CD4-positive, alpha-beta T cell treated with Interleukin-2 at 100 ng/mL for 4 hours (primary cell): Measurements from ENCODE around the gene RENBP.
A peak's percentile ranks its signal among the peaks of the same experiment; 100 is the strongest.

Experiments used
- DNase-seq: peaks from one replicate; pipeline ENCODE4 v3.0.0-alpha.2; 2020; ENCODE audit warnings: low spot score

Gene RENBP

DNA sequence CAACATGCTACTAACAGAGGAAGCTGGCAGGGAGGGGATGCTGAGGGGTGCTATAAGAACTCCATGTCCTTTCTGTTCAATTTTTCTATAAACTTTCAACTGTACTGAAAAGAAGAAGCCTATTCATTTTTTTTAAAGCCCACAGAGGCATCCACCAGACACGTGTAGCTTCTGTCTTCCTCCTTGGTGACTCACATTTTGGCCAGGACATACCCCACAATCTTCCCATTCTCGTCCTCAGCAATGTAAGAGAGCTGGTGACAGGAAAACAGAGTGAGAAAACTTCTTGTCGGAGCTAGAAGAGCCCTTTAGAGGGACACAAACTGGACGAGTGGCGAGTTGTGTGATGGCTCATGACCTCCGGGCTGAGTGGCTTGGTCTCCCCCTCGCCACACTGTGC, 10.7 kb downstream of the RENBP start:
- DNase-seq: no peak

DNA sequence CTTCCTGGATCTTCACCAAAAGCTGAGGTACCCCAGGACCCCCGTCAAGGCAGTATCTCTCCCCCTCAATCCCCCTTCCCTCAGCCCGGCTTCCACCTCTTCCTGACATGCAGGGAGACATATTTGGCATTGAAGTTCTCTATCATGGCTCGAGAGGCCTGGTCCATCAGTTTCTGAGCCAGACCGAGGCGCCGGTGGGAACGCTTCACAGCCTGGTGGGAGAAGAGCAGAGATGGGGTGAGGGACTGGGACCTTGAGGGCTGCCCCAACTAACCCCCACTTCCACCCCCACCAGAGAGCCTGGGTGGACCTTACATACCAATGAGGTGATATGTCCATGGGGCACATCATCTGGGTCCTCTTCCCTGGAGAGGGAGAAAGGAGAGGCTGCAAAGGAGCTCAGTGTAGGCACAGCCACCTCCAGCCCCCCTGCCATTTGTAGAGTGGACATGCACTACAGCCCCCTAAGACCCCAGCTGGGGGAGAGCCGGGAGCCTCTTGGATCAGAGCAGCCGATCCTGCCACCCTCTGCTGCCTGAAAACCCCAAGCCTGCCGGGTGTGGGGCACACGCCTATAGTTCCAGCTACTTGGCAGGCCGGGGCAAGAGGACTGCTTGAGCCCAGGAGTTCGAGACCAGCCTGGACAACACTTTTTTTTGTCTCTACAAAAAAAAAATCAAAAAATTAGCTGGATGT, 12.1 kb downstream of the RENBP start:
- no peak for DNase-seq

DNA sequence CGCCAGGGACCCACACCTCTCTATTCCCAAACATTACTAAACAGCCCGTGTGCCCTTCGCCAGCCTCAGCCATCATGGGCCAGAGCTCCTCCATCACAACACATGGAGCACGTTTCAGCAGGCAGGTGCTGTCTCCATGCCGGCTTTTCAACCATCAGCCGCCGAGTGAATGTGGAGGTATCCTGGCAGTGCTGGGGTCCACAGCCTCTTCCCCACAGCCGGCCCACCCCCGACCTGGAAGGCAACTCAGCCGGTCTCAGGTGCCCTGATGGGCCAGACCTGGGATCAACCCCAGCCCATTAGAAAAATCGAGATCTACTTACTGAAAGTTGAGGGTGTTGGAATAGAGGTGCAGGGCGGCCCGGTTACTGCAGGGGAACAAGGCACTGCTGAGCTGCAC, 12.7 kb downstream of the RENBP start:
- no peak for DNase-seq

DNA sequence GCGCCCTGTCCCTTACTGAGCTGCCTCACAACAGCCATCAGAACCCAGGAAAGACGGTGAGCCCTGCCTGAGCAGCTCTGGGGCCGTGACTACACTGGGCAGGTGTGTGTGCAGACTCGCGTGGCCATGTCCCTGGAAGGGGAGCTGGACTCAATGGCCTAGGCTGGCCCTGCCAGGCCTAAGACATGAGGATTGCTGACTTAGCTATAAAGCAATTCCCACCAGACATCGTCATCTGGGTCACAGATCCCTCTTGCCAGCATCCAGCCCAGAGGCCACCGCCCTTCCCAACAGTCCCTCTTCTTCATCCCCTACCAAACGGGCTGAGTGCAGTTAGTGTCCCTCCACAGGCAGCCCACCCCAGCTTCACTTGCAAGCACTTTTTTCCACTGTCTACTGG, 13.3 kb downstream of the RENBP start:
- no peak for DNase-seq

DNA sequence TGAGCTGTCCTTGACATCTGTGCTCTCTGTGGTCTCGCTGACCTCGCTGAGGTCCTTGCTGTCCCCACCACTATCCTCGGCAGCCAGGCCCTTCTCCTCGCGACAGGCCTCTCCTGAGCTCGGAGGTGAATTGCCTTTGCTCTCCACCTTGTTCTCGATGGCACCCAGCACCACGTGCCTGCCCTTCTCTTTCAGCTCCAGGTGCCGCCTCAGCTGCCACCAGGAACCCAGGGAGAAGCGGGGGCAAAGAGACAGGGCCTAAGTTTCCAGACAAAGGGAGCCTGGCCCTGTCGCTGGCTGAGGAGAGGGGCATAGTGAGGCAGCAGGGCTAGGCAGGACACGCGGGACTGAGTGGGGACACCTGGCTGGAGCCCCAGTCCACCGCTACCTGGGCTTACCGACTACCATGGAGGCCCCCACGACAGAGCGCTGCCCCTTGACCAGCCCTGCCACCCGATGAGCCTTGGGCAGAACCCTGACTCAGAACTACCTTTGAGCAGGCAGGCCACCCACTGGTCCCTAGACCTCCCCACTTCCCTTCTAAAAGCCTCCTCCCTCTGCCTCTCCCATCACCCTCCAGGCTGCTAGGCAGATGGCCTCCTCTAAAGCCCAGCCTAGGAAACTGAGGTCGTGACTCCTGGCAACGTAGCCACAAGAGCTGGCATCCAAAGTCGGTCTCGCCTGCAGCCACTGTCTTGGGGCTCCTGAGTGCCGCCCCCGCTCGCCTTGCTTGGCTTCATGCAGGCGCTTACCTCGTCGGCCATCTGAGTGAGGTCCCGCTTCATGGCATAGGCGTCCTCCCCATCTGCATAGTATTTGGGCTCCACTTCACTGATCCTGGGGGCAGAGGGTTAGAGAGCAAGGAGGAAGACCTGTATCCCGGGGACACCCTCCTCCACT, 14.2 kb downstream of the RENBP start:
- DNase-seq: no peak

DNA sequence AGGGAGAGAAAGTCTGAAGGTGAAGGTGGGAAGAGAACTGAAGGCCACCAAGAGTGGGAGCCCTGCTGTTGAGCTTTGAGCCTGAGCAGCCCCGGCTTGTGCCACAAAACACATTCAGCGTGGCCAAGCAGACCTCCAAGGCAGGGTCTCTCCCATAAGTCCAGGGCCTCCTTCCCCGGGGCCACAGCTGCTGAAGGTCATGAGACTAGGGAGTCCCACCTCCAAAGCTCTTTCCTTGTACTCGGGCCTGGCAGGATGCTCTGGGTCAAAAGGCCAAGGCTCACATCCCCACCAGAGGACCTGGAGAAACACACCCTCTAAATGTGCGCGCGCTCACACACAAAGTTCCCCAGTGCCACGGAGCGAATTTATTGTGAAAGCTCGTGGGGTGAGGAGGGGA, 14.9 kb downstream of the RENBP start:
- DNase-seq: no peak

DNA sequence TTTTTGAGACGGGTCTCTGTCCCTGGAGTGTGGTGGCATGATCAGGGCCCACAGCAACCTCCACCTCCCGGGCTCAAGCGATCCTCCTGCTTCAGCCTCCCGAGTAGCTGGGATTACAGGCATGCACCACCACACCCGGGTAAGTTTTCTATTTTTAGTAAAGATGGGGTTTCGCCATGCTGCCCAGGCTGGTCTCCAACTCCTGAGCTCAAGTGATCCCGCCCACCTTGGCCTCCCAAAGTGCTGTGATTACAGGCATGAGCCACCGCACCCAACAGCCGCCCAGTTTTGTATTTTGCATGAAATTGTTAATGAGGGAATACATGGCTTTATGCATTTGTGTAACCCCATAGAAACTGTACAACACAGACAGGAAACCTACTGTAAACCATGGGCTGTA, 15.6 kb downstream of the RENBP start:
- no peak for DNase-seq

DNA sequence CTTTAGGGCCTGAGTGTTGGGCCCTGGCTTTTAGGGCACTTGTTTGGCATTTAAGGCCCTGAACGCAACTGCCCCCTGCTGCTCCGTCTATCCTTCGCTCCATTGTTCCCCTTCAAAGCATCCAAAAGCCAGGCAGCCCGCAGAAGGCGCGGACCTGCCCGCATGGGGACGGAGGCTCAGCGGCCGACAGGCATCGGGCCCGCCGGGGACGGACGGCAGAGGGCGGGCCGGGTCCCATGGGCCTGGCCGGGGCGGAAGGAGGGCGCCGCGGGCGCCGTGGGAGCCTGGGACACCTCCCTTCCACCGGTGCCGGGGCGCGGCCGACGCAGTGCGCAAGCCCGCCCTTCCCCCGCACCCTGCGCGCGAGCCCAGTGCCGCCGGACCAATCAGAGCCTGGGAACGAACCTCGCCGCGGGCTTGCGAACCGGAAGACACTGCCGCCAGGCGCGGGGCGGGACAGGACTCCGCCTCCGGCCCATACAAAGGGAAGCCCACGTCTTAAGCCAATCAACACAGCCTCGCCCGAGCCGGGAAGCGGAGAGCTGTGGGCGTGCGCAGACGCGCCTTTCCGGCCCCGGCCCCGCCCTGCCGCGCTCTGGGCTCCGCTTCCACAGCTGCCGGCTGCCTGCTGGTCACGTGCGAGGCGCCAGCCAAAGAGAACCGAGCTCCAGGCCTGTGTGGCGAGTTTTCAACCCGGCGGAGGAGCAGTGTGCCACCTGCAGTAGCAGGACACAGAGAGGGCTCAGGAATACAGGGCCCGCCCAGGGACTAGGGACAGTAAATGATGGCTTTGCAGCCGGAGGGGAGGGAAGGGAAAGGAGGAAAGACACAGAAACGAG, 16.3 kb downstream of the RENBP start:
- peak; percentile 95 for DNase-seq

DNA sequence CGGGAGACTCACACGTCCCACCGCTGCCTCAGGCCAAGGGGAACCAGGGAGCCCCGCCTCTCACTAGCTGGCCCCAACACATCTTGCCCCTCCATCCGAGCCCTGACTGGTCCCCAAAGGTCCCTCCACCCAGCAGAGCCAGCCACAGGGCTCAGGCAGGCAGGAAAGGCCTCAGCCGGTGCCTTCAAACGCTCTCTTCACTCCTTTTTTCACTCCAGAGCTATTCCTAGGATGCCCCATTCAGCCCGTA, 16.8 kb downstream of the RENBP start:
- DNase-seq: no peak

DNA sequence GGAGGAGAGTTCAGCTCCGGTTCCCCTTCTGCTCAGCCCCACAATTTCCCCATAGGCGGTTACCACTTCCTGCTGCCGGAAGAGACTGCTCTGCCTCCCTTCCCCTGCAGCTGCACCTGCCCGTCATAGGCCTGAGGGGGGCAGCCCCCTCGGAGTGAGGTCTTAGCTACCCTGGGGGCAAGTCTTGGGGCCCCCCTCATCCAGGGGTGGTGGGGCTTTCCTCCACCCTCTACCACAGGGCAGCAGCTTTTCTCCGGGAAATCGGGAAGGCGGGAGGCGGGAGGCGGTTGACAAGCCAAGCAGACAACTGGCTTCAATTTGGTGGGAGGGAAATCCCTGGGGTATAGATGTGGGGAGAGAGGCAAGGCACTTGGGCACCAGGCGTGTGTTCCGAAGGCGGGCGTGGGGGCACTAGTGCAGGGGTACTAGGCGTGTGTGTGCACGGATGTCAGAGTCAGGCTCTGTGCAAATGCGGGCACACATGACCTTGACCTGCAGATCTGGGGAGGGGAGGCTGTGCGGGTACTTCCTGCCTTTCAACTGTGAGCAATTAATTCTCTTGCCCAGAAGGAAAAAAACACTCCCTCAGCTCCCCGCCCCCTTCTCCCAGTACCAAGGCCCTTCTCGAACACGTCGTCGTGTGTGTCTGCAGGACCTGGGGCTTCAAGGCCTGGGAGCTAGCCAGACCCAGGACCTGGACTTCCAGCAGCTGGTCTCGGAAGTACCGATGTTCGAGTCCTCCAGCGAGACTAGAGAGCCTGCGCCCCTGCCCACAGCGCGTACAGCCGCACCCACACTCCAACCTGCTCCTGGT, 17.4 kb downstream of the RENBP start:
- DNase-seq: peak; percentile 76

DNA sequence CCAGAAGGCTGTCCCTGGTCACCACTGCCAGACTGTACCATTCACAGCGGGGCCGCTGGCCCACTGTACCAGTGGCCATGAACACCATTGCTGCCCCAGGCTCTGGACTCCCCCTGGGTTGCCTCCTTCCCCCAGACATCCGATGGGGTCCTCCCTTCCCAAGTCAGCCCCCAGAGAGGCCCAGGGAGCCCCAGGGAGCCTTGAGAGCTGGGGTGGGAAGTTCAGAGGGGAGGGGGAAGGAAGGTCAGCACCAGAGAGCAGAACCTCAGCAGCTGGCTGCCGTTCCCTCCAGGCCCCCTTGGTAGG, 17.9 kb downstream of the RENBP start:
- DNase-seq: no peak

DNA sequence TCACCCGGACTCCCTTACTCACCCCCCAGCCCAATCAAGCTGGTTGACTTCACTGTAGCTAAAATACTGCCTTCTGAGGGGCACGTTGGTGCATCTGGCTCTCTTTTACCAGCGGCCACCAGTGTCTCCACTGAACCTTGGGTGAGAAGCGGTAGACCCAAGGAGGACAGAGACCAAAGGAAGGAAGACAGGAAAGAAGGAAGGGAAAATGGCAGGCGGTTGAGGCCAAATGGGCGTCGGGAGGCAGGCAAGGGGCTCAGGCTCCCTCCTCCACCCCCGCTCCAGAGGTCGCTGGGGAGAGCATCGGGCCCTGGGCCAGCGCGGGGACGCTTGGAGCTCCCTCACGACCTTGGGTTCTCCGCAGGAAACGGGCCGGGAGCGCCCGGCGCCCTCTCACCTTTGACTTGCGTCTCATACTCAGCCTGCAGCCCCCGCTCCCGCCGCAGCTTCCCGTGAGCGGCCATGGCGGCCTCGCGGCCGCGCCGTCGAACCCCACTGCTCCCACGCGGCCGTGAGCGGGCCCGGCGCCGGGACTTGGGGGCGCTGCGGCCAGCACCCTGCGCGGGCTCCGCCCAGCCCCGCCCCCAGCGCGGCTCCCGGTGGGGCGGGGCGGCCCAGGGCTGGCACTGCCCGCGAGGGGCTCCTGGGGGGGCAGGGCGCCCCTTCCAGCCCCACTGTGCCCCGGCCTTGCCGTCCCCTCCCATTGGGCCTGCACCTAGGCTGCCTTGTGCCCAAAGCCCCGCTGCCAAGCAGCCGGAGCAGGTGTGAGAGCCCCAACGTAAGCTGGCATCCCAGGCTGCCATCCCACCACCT, 18.5 kb downstream of the RENBP start, which contains the start of gene ARHGAP4:
Gene ARHGAP4, minus strand, starts transcription at position 526 of the 813 bp plus-strand sequence. Its CDS starts 62 bp downstream, at position 464.
- DNase-seq: peak; percentile 23

DNA sequence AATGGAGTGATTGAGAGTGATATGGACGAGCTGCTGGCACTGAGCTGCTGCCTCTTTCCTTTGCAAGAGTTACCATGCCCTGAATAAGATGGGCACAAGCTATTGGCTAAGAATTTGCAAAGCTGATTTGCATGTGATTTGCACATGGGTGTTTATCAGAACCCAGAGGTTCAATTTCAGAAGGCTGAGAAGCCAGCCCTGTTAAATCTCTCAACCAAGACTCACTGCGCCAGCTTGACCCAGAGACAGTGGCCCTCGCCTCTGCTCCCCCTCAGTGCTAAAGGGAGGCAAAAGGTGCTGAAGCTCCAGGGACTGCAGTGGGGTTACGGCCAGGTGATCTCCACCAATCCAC, 19.1 kb downstream of the RENBP start:
- DNase-seq: peak; percentile 20

DNA sequence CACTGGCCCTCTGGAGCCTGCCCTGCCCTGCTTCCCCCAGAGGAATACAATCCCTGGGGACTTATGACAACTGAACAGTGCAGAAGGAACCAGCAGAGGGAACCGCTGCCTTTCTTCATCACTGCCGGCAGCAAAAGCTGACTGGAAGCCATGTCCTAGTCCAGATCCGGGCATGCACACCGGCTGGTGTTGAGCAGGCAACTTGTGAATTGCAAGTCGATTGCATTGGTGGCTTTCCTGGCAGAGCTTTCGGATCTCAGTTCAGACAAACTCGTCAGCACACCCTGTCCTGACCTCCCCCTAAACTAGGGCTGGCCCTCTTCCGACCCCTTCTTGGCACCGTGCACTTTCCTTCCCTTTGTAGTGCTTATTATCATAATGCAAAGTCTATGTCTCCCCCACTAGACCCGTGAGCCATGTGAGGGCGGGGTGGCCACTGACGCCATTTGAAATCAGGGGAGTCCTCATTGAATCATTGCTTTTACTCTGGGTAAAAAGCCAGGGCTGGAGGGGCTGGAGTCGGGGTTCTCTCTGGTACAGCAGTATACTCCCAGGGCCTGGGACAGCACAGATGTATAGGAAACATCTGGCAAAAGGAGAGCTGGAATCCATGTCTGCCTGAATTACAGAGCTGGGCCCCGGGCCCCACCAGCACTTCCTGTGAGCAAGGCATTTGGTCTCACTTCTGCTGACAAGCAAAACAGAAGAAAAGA, 20.1 kb downstream of the RENBP start:
- peak; percentile 44 for DNase-seq

DNA sequence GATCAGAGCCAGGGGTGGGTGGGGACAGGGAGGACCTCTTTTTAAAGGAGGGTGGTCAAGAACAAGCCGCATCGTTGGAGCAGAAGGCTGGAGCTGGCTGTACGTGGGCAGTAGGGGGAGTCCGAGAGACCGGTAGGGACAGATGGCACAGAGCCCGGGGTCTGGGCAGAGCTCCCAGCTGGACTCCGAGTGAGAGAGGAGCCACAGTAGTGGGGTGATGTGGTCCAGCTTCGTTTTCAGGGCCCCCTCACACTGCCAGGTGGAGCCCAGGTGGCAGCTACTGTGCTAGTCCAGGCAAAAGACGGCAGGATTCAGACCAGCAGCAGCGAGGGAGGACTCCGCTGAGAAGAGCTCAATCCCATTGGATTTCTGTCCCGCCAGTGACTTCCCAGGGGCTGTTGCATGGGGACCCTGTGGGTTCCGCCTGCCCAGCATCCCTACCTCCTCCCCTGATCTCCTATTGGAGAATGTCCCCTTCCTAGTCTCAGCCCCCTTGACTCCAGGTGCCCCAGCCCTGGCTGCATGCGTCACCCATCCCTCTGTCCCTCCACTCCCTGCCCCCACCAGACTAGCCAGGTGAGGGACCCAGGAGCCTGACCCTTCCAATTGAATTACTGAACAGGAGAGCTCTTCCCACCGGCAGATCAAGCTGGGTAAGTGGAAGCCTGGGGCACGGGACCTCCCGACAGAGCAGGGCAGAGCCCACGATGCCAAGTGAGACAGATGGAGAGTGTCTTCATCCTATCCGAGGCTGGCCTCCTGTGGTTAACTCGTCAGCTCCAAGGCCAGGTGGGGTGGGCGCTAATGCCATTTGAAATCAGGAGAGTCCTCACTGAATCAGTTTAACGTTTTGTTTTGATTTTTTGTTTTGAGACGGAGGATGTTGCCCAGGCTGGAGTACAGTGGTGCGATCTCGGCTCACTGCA, 21.2 kb downstream of the RENBP start:
- no peak for DNase-seq

DNA sequence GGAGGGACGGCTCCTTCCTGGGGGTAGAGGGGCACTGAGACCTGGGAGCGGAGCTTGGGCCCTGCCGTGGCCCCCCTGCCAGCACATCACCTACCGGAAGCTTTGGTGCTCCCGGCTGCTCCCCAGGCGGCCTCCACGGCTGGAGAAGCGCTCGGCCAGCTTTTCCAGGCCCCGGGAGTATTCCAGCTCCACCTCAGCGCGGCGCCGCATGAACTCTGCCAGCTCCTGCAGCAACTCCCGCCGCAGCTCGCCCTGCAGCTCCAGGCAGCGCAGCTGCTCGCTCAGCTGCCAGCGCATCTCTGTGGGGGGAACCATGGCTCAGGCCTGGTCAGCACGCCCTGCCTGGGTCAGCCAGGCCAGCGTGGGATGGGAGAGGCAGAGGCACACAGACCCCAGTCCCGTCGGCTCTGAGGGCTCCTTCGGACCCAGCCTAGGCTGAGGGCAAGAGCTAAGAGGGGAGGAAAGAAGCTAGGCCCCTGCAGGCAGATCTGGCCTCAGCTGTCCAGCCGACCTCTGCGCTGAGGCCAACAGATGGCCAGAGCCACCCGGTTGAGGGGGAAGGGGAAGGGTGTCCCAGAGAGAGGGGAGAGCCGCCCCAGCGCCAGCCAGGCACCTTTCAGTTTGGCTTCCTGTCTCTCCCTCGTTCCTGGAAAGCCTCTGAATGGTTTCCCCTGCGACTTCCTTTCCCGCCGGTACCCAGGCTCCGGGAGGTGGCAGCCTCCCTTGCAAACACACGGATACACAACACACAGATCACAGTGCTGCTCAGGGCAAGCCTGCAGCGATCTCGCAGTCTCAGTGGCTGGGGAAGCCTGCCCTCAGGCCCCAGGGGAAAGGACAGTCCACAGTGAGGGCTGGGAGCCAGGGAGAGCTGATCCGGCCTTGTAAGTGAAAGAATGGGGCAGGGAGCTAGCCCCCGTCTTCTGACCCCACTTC, 22.7 kb downstream of the RENBP start:
- DNase-seq: peak; percentile 16

DNA sequence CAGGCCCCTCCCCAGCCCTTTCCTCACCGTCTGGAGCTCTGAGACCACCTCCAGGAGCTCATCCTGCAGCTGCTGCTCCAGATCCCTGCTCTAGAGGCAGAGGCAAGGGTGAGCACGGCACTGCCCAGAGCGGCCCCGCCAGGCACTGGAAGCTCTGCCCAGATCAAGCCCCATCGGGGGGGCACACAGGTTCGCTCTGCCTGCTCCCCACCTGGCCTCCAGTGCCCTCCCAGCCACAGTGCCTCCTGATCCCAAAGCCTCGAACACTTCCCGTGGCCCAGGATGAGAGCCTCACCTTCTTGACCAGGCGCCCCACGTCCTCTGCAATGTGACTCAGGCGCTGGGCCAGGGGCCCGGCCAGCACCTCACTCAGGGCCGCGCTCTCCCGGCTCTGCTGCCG, 23.4 kb downstream of the RENBP start:
- no peak for DNase-seq

DNA sequence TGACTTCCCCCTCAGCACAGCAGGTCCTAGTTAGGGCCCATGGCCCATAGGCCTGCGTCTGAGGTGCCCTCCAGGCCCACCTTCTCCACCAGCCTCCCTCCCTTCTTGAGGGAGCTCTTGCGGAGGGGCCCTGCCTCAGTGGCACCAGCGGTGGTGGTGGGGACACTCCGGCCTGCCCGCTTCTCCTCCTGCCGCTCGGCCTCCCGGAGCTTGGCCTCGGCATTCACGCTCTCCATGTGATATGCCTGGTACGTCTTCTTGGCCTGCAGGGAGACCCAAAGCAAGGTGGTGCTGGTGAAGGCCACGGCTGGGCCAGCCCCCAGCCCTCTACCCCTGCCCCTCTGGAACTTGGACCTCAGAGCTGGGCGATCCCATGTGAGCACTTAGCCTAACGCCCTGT, 23.9 kb downstream of the RENBP start:
- no peak for DNase-seq
